ENCODE data around the gene TECPR2.

Gene TECPR2

GRCh38 chr14:102501751-102502315, 139.1 kb downstream of the TECPR2 start:
- WGBS (ENCODE audit: extremely low coverage, insufficient coverage, insufficient read length) = no CpG with 5 or more reads among the region's 20 CpGs
- no peak overlapping the region for H2BK5ac ChIP-seq (ENCODE audit: low read depth, low read length, poor library complexity)
- no peak overlapping the region for H3K27ac ChIP-seq (ENCODE audit: low read depth, low read length)
- H4K91ac ChIP-seq (ENCODE audit: low read depth, low read length) = no peak overlapping the region
- no peak overlapping the region for H3K4ac ChIP-seq (ENCODE audit: low read depth, low read length)
- no peaks in the 10 kb centered on the region for H3K79me1 ChIP-seq (ENCODE audit: low read length)
- H3K4me1 ChIP-seq (ENCODE audit: control insufficient read depth in 1 of 2, insufficient read depth in 2 of 2, low read length in 2 of 2) = peaks cover 0 to 3% of the 10 kb centered on the region in 2 experiments
- H3K9ac ChIP-seq (ENCODE audit: low read length) = no peak overlapping the region
- peak; percentile 62 to 86 for DNase-seq
- no peak overlapping the region for H2AK5ac ChIP-seq (ENCODE audit: low read length)
- no peaks in the 10 kb centered on the region for H3K27me3 ChIP-seq (ENCODE audit: insufficient read depth, low read length)
- no peak overlapping the region for H3K4me3 ChIP-seq (ENCODE audit: low read depth, low read length)
- no peak overlapping the region for H3K23ac ChIP-seq (ENCODE audit: low read length)
- no peak overlapping the region for H4K8ac ChIP-seq (ENCODE audit: low read depth, low read length)
- H3K4me2 ChIP-seq (ENCODE audit: low read length) = no peak overlapping the region
- H3K36me3 ChIP-seq (ENCODE audit: control insufficient read depth in 1 of 2, insufficient read depth in 2 of 2, low read length in 2 of 2) = peaks cover 24 to 31% of the 10 kb centered on the region in 2 experiments
- no peak overlapping the region for H3K18ac ChIP-seq (ENCODE audit: low read length)
- no peaks in the 10 kb centered on the region for H3K79me2 ChIP-seq (ENCODE audit: control insufficient read depth, insufficient read depth, low read length, poor library complexity)
- no peak overlapping the region for H2BK12ac ChIP-seq (ENCODE audit: low read length)
- H2BK120ac ChIP-seq (ENCODE audit: insufficient read depth, low read length, poor library complexity) = no peak overlapping the region
- H3K14ac ChIP-seq (ENCODE audit: low read length) = no peak overlapping the region
- H3K9me3 ChIP-seq (ENCODE audit: insufficient read depth, low read depth, low read length) = peaks cover 4% of the 10 kb centered on the region
- H4K12ac ChIP-seq (ENCODE audit: low read depth, low read length) = no peak overlapping the region
- no peak overlapping the region for H2AFZ ChIP-seq (ENCODE audit: insufficient read depth, low read length, poor library complexity)

- Histone ChIP-seq H2BK120ac (ENCODE audit: insufficient read depth, low read length, poor library complexity) (no peak overlapping the region), H4K8ac (ENCODE audit: low read depth, low read length) (no peak overlapping the region), H3K23ac (ENCODE audit: low read length) (no peak overlapping the region), H4K12ac (ENCODE audit: low read depth, low read length) (no peak overlapping the region), H3K79me2 (ENCODE audit: control insufficient read depth, insufficient read depth, low read length, poor library complexity) (no peaks in the 10 kb centered on the region), H3K79me1 (ENCODE audit: low read length) (no peaks in the 10 kb centered on the region), H2BK12ac (ENCODE audit: low read length) (no peak overlapping the region), H3K9me3 (ENCODE audit: insufficient read depth, low read depth, low read length) (peaks cover 4% of the 10 kb centered on the region), H3K27ac (ENCODE audit: low read depth, low read length) (no peak overlapping the region), H2BK5ac (ENCODE audit: low read depth, low read length, poor library complexity) (no peak overlapping the region), H3K4me2 (ENCODE audit: low read length) (no peak overlapping the region), H3K4ac (ENCODE audit: low read depth, low read length) (no peak overlapping the region), H3K4me1 (ENCODE audit: control insufficient read depth in 1 of 2, insufficient read depth in 2 of 2, low read length in 2 of 2) (peaks cover 0 to 3% of the 10 kb centered on the region in 2 experiments), H3K9ac (ENCODE audit: low read length) (no peak overlapping the region), H2AFZ (ENCODE audit: insufficient read depth, low read length, poor library complexity) (no peak overlapping the region), H3K18ac (ENCODE audit: low read length) (no peak overlapping the region), H4K91ac (ENCODE audit: low read depth, low read length) (no peak overlapping the region), H3K14ac (ENCODE audit: low read length) (no peak overlapping the region), H2AK5ac (ENCODE audit: low read length) (no peak overlapping the region), H3K4me3 (ENCODE audit: low read depth, low read length) (no peak overlapping the region), H3K27me3 (ENCODE audit: insufficient read depth, low read length) (no peaks in the 10 kb centered on the region), H3K36me3 (ENCODE audit: control insufficient read depth in 1 of 2, insufficient read depth in 2 of 2, low read length in 2 of 2) (peaks cover 32 to 35% of the 10 kb centered on the region in 2 experiments)
- no CpG with 5 or more reads among the region's 10 CpGs for WGBS (ENCODE audit: extremely low coverage, insufficient coverage, insufficient read length)
- DNase-seq = no peak
These were observed 139.8 kb downstream of the TECPR2 start for GRCh38 chr14:102502571-102502970.

GRCh38 chr14:102503641-102504327, 141.0 kb downstream of the TECPR2 start:
- no peak overlapping the region for H3K4ac ChIP-seq (ENCODE audit: low read depth, low read length)
- H4K12ac ChIP-seq (ENCODE audit: low read depth, low read length) = no peak overlapping the region
- no peak overlapping the region for H2AK5ac ChIP-seq (ENCODE audit: low read length)
- H4K8ac ChIP-seq (ENCODE audit: low read depth, low read length) = no peak overlapping the region
- H3K4me2 ChIP-seq (ENCODE audit: low read length) = no peak overlapping the region
- no peak overlapping the region for H3K4me3 ChIP-seq (ENCODE audit: low read depth, low read length)
- no peaks in the 10 kb centered on the region for H3K79me2 ChIP-seq (ENCODE audit: control insufficient read depth, insufficient read depth, low read length, poor library complexity)
- H3K14ac ChIP-seq (ENCODE audit: low read length) = no peak overlapping the region
- no CpG with 5 or more reads among the region's 12 CpGs for WGBS (ENCODE audit: extremely low coverage, insufficient coverage, insufficient read length)
- H3K79me1 ChIP-seq (ENCODE audit: low read length) = no peaks in the 10 kb centered on the region
- peaks cover 3 to 9% of the 10 kb centered on the region in 2 experiments for H3K4me1 ChIP-seq (ENCODE audit: control insufficient read depth in 1 of 2, insufficient read depth in 2 of 2, low read length in 2 of 2)
- no peak overlapping the region for H3K18ac ChIP-seq (ENCODE audit: low read length)
- no peak overlapping the region for H3K23ac ChIP-seq (ENCODE audit: low read length)
- no peak overlapping the region for H2BK5ac ChIP-seq (ENCODE audit: low read depth, low read length, poor library complexity)
- H3K9me3 ChIP-seq (ENCODE audit: insufficient read depth, low read depth, low read length) = peaks cover 2% of the 10 kb centered on the region
- H2BK120ac ChIP-seq (ENCODE audit: insufficient read depth, low read length, poor library complexity) = no peak overlapping the region
- H4K91ac ChIP-seq (ENCODE audit: low read depth, low read length) = no peak overlapping the region
- no peak overlapping the region for H2BK12ac ChIP-seq (ENCODE audit: low read length)
- H3K27ac ChIP-seq (ENCODE audit: low read depth, low read length) = no peak overlapping the region
- H3K27me3 ChIP-seq (ENCODE audit: insufficient read depth, low read length) = no peaks in the 10 kb centered on the region
- H3K36me3 ChIP-seq (ENCODE audit: control insufficient read depth in 1 of 2, insufficient read depth in 2 of 2, low read length in 2 of 2) = peaks cover 24 to 26% of the 10 kb centered on the region in 2 experiments
- DNase-seq = no peak
- H2AFZ ChIP-seq (ENCODE audit: insufficient read depth, low read length, poor library complexity) = no peak overlapping the region
- H3K9ac ChIP-seq (ENCODE audit: low read length) = no peak overlapping the region

GRCh38 chr14:102504328-102504999, 141.7 kb downstream of the TECPR2 start:
- H3K23ac ChIP-seq (ENCODE audit: low read length) = no peak overlapping the region
- no peak overlapping the region for H2AFZ ChIP-seq (ENCODE audit: insufficient read depth, low read length, poor library complexity)
- H3K4me1 ChIP-seq (ENCODE audit: control insufficient read depth in 1 of 2, insufficient read depth in 2 of 2, low read length in 2 of 2) = peaks cover 6 to 11% of the 10 kb centered on the region in 2 experiments
- no peak overlapping the region for H2BK12ac ChIP-seq (ENCODE audit: low read length)
- H3K27ac ChIP-seq (ENCODE audit: low read depth, low read length) = no peak overlapping the region
- H4K8ac ChIP-seq (ENCODE audit: low read depth, low read length) = no peak overlapping the region
- no peak overlapping the region for H4K91ac ChIP-seq (ENCODE audit: low read depth, low read length)
- no CpG with 5 or more reads among the region's 18 CpGs for WGBS (ENCODE audit: extremely low coverage, insufficient coverage, insufficient read length)
- no peaks in the 10 kb centered on the region for H3K27me3 ChIP-seq (ENCODE audit: insufficient read depth, low read length)
- H2AK5ac ChIP-seq (ENCODE audit: low read length) = no peak overlapping the region
- no peak overlapping the region for H3K4me3 ChIP-seq (ENCODE audit: low read depth, low read length)
- H3K79me2 ChIP-seq (ENCODE audit: control insufficient read depth, insufficient read depth, low read length, poor library complexity) = peaks cover 3% of the 10 kb centered on the region
- H3K14ac ChIP-seq (ENCODE audit: low read length) = no peak overlapping the region
- no peak overlapping the region for H3K18ac ChIP-seq (ENCODE audit: low read length)
- H3K9ac ChIP-seq (ENCODE audit: low read length) = no peak overlapping the region
- H3K4me2 ChIP-seq (ENCODE audit: low read length) = no peak overlapping the region
- no peak overlapping the region for H2BK5ac ChIP-seq (ENCODE audit: low read depth, low read length, poor library complexity)
- H3K9me3 ChIP-seq (ENCODE audit: insufficient read depth, low read depth, low read length) = no peaks in the 10 kb centered on the region
- H3K4ac ChIP-seq (ENCODE audit: low read depth, low read length) = no peak overlapping the region
- H3K79me1 ChIP-seq (ENCODE audit: low read length) = no peaks in the 10 kb centered on the region
- DNase-seq = no peak
- H4K12ac ChIP-seq (ENCODE audit: low read depth, low read length) = no peak overlapping the region
- no peak overlapping the region for H2BK120ac ChIP-seq (ENCODE audit: insufficient read depth, low read length, poor library complexity)
- peaks cover 21 to 23% of the 10 kb centered on the region in 2 experiments for H3K36me3 ChIP-seq (ENCODE audit: control insufficient read depth in 1 of 2, insufficient read depth in 2 of 2, low read length in 2 of 2)
